Keratinocyte (primary cell): Measurements from ENCODE around the gene GRAMD4. TPM values are rescaled to one million over a fixed set of nuclear protein-coding genes. Genes with fewer than 3 reads are reported as not detected.

Experiments
- DNase-seq: peaks from one replicate; pipeline ENCODE4 v3.0.0-alpha.2; 2011; ENCODE audit warnings: low read depth, missing footprints, low spot score
- FAIRE-seq: peaks from 2 replicates; lab custom pipeline; 2011; peaks lifted over from hg19 to GRCh38; lab: Jason Lieb, UNC
- H2AFZ ChIP-seq: 2 replicates; pipeline ENCODE4 v1.6.0; 2012; ENCODE audit warnings: low read length, control low read depth, inconsistent platforms; ENCODE audit not compliant: control insufficient read depth
- H3K27ac ChIP-seq: 2 replicates; pipeline ENCODE4 v1.5.1; 2011; ENCODE audit warnings: low read length; ENCODE audit not compliant: control insufficient read depth, insufficient read depth
- H3K27me3 ChIP-seq: 3 replicates; pipeline ENCODE4 v1.6.0; 2011; ENCODE audit warnings: low read length; ENCODE audit not compliant: control insufficient read depth, insufficient read depth; ENCODE audit errors: extremely low read depth
- H3K36me3 ChIP-seq, 2 experiments: 2 replicates in 1 of 2; 3 replicates in 1 of 2; pipeline ENCODE4 v1.5.1; 2011; ENCODE audit warnings: low read length in 2 of 2, mild to moderate bottlenecking in 1 of 2; ENCODE audit not compliant: control insufficient read depth in 2 of 2, insufficient read depth in 2 of 2; ENCODE audit errors: extremely low read depth in 1 of 2
- H3K4me1 ChIP-seq: 3 replicates; pipeline ENCODE4 v1.5.1; 2011; ENCODE audit warnings: low read length; ENCODE audit not compliant: control insufficient read depth, insufficient read depth; ENCODE audit errors: extremely low read depth
- H3K4me2 ChIP-seq: 3 replicates; pipeline ENCODE4 v1.6.0; 2011; ENCODE audit warnings: low read depth, low read length; ENCODE audit not compliant: control insufficient read depth, insufficient read depth; ENCODE audit errors: extremely low read depth
- H3K4me3 ChIP-seq, 3 experiments: fragments of 200-600 bp in 1 of 3; sonication (generic) in 1 of 3; 2 replicates in 2 of 3; 3 replicates in 1 of 3; pipeline ENCODE4 v1.5.1; 2011 to 2016; ENCODE audit warnings: low read length in 3 of 3, mild to moderate bottlenecking in 3 of 3, control low read depth in 2 of 3, inconsistent platforms in 1 of 3, low read depth in 1 of 3, mixed read lengths in 1 of 3, mixed run types in 1 of 3, moderate library complexity in 1 of 3; ENCODE audit not compliant: control insufficient read depth in 2 of 3, insufficient read depth in 2 of 3; ENCODE audit errors: extremely low read depth in 1 of 3
- H3K79me2 ChIP-seq: 2 replicates; pipeline ENCODE4 v1.6.0; 2012; ENCODE audit warnings: low read length; ENCODE audit not compliant: control insufficient read depth, insufficient read depth
- H3K9ac ChIP-seq: 3 replicates; pipeline ENCODE4 v1.6.0; 2011; ENCODE audit warnings: low read length; ENCODE audit not compliant: control insufficient read depth, insufficient read depth; ENCODE audit errors: extremely low read depth
- H3K9me1 ChIP-seq: 3 replicates; pipeline ENCODE4 v1.6.0; 2011; ENCODE audit warnings: low read length; ENCODE audit not compliant: control insufficient read depth, insufficient read depth; ENCODE audit errors: extremely low read depth
- H3K9me3 ChIP-seq: 2 replicates; pipeline ENCODE4 v1.5.1; 2012; ENCODE audit warnings: low read depth, low read length; ENCODE audit not compliant: control insufficient read depth
- H4K20me1 ChIP-seq: 3 replicates; pipeline ENCODE4 v1.6.0; 2011; ENCODE audit warnings: low read length; ENCODE audit not compliant: control insufficient read depth, insufficient read depth; ENCODE audit errors: extremely low read depth
- CTCF ChIP-seq, 3 experiments: IDR thresholded peaks in 1 of 3; conservative IDR thresholded peaks in 1 of 3; optimal IDR thresholded peaks in 1 of 3; 2 replicates in 2 of 3; 3 replicates in 1 of 3; pipeline versions ENCODE3 to v1.5.1; 2011; ENCODE audit warnings: low read length in 3 of 3, mild to moderate bottlenecking in 3 of 3, moderate library complexity in 2 of 3, control low read depth in 1 of 3, inconsistent platforms in 1 of 3; ENCODE audit not compliant: insufficient read depth in 2 of 3; ENCODE audit errors: extremely low read depth in 1 of 3
- EZH2 ChIP-seq: IDR thresholded peaks from one replicate; pipeline ENCODE4 v1.6.1; 2012; ENCODE audit warnings: inconsistent platforms, mild to moderate bottlenecking, low read length, moderate library complexity
- dilution Hi-C: fragments of 300-500 bp; cut with MboI; formaldehyde crosslinking; loops from one replicate; pipeline ENCODE4 v1.7.0; 2020; ENCODE audit warnings: low sequenced_read_pairs; ENCODE audit not compliant: extremely low pct_ligation_motif_present
- polyA plus RNA-seq, 5 experiments: library from polyadenylated mRNA; depleted of rRNA in 3 of 5; stranded (reverse) in 3 of 5; stranded (forward) in 1 of 5; unstranded in 1 of 5; fragments of >200 nt; gene quantifications; 1 replicate in 1 of 5; 2 replicates in 3 of 5; 3 replicates in 1 of 5; pipeline versions ENCODE4 v1.2.1 to v1.2.3, GENCODE V29; 2011 to 2012; ENCODE audit warnings: missing spikeins in 2 of 5, low read depth in 1 of 5, low replicate concordance in 1 of 5

Gene GRAMD4
- polyA plus RNA-seq, 1 donor (not counting 4 experiments of a cell fraction or from before 2014, with no cell fraction given) = 17.3 TPM

GRCh38 chr22:46725096-46725495 lies 104.9 kb downstream of the GRAMD4 start:
- TF ChIP-seq EZH2 = no peak
- no peak for TF ChIP-seq CTCF (optimal IDR thresholded peaks at IDR 0.05 in 1 of 3, IDR thresholded peaks at IDR 0.05 in 1 of 3, conservative IDR thresholded peaks at IDR 0.05 in 1 of 3; ENCODE audit: extremely low read depth in 1 of 3, insufficient read depth in 2 of 3, low read length in 3 of 3)
- no peak overlapping the region for H2AFZ ChIP-seq
- DNase-seq (no peak), FAIRE-seq (no peak)
- no peak overlapping the region for H3K9ac ChIP-seq
- H4K20me1 ChIP-seq = no peaks in the 10 kb centered on the region
- peaks cover 0 to 3% of the 10 kb centered on the region in 2 experiments for H3K36me3 ChIP-seq
- H3K79me2 ChIP-seq = no peaks in the 10 kb centered on the region
- no peak overlapping the region for H3K4me3 ChIP-seq
- H3K27ac ChIP-seq = no peak overlapping the region
- H3K9me3 ChIP-seq = no peaks in the 10 kb centered on the region
- H3K27me3 ChIP-seq = no peaks in the 10 kb centered on the region
- H3K4me2 ChIP-seq = no peak overlapping the region
- no peaks in the 10 kb centered on the region for H3K9me1 ChIP-seq
- H3K4me1 ChIP-seq = peaks cover 7% of the 10 kb centered on the region
- dilution Hi-C loops = no loop called here

GRCh38 chr22:46726066-46726985 lies 106.1 kb downstream of the GRAMD4 start:
- Histone ChIP-seq H2AFZ (no peak overlapping the region), H3K36me3 (peaks cover 0 to 3% of the 10 kb centered on the region in 2 experiments), H4K20me1 (no peaks in the 10 kb centered on the region), H3K27ac (no peak overlapping the region), H3K4me3 (no peak overlapping the region), H3K4me2 (no peak overlapping the region), H3K9me3 (no peaks in the 10 kb centered on the region), H3K4me1 (peaks cover 15% of the 10 kb centered on the region), H3K27me3 (no peaks in the 10 kb centered on the region), H3K9me1 (no peaks in the 10 kb centered on the region), H3K79me2 (no peaks in the 10 kb centered on the region), H3K9ac (no peak overlapping the region)
- FAIRE-seq = no peak
- dilution Hi-C loops = no loop called here
- TF ChIP-seq EZH2 = no peak
- no peak for TF ChIP-seq CTCF (optimal IDR thresholded peaks at IDR 0.05 in 1 of 3, IDR thresholded peaks at IDR 0.05 in 1 of 3, conservative IDR thresholded peaks at IDR 0.05 in 1 of 3; ENCODE audit: extremely low read depth in 1 of 3, insufficient read depth in 2 of 3, low read length in 3 of 3)
- DNase-seq = no peak
